ENCODE data around the gene MMEL1. TPM values are rescaled to one million over a fixed set of nuclear protein-coding genes. Genes with fewer than 3 reads are reported as not detected.

Gene MMEL1
- total RNA-seq, 1 donor from 2014 or later: 3.4 TPM

- Mint-ChIP-seq H3K4me1 (no peaks in the 10 kb centered on the region), H3K36me3 (no peaks in the 10 kb centered on the region), H3K27ac (no peak overlapping the region), H3K27me3 (ENCODE audit: low read depth) (peaks cover 34% of the 10 kb centered on the region), H3K4me3 (no peak overlapping the region), H3K9me3 (peaks cover 8% of the 10 kb centered on the region)
- no peak for TF ChIP-seq CTCF (IDR thresholded peaks at IDR 0.05; ENCODE audit: unreplicated experiment)
- no peak for DNase-seq (ENCODE audit: low spot score in 2 of 2, unreplicated experiment in 2 of 2)
Observed at GRCh38 chr1:2602311-2602835, 30.4 kb downstream of the MMEL1 start.

- no peak for TF ChIP-seq CTCF (IDR thresholded peaks at IDR 0.05; ENCODE audit: unreplicated experiment)
- Mint-ChIP-seq H3K36me3 (no peaks in the 10 kb centered on the region), H3K4me3 (no peak overlapping the region), H3K27ac (no peak overlapping the region), H3K27me3 (ENCODE audit: low read depth) (peaks cover 36% of the 10 kb centered on the region), H3K9me3 (peaks cover 8% of the 10 kb centered on the region), H3K4me1 (no peaks in the 10 kb centered on the region)
- DNase-seq (ENCODE audit: low spot score in 2 of 2, unreplicated experiment in 2 of 2): no peak
Observed at GRCh38 chr1:2601721-2602303, 31.0 kb downstream of the MMEL1 start.

GRCh38 chr1:2598329-2598931 lies 34.4 kb downstream of the MMEL1 start:
- Mint-ChIP-seq H3K4me1 (peaks cover 7% of the 10 kb centered on the region), H3K27me3 (ENCODE audit: low read depth) (peaks cover 34% of the 10 kb centered on the region), H3K4me3 (no peak overlapping the region), H3K9me3 (peaks cover 8% of the 10 kb centered on the region), H3K27ac (no peak overlapping the region), H3K36me3 (no peaks in the 10 kb centered on the region)
- TF ChIP-seq CTCF (IDR thresholded peaks at IDR 0.05; ENCODE audit: unreplicated experiment): no peak
- no peak for DNase-seq (ENCODE audit: low spot score in 2 of 2, unreplicated experiment in 2 of 2)

- Mint-ChIP-seq H3K4me3 (no peak overlapping the region), H3K9me3 (peaks cover 8% of the 10 kb centered on the region), H3K27ac (no peak overlapping the region), H3K4me1 (peaks cover 12% of the 10 kb centered on the region), H3K36me3 (no peaks in the 10 kb centered on the region), H3K27me3 (ENCODE audit: low read depth) (peaks cover 31% of the 10 kb centered on the region)
- no peak for DNase-seq (ENCODE audit: low spot score in 2 of 2, unreplicated experiment in 2 of 2)
- TF ChIP-seq CTCF (IDR thresholded peaks at IDR 0.05; ENCODE audit: unreplicated experiment): no peak
Observed at GRCh38 chr1:2597441-2598328, 35.1 kb downstream of the MMEL1 start.

- TF ChIP-seq CTCF (IDR thresholded peaks at IDR 0.05; ENCODE audit: unreplicated experiment): no peak
- peaks cover 22% of the 10 kb centered on the region for H3K27me3 Mint-ChIP-seq (ENCODE audit: low read depth)
- H3K36me3 Mint-ChIP-seq: no peaks in the 10 kb centered on the region
- peaks cover 13% of the 10 kb centered on the region for H3K4me1 Mint-ChIP-seq
- DNase-seq (ENCODE audit: low spot score in 2 of 2, unreplicated experiment in 2 of 2): no peak
- H3K4me3 Mint-ChIP-seq: no peak overlapping the region
- H3K27ac Mint-ChIP-seq: no peak overlapping the region
- H3K9me3 Mint-ChIP-seq: peaks cover 8% of the 10 kb centered on the region
Observed at GRCh38 chr1:2596530-2597333, 36.1 kb downstream of the MMEL1 start.
